NOMO-1 treated with DMSO at 0.1 percent for 48 hours (cell line): ENCODE results near the gene TBC1D14.

Experiments
- DNase-seq: peaks from one replicate; lab custom pipeline; 2025; ENCODE audit not compliant: unreplicated experiment; lab: John Stamatoyannopoulos, UW

TBC1D14 gene

GRCh38 chr4:6991771-6992557 lies 82.3 kb downstream of the TBC1D14 start:
- DNase-seq: no peak

DNA sequence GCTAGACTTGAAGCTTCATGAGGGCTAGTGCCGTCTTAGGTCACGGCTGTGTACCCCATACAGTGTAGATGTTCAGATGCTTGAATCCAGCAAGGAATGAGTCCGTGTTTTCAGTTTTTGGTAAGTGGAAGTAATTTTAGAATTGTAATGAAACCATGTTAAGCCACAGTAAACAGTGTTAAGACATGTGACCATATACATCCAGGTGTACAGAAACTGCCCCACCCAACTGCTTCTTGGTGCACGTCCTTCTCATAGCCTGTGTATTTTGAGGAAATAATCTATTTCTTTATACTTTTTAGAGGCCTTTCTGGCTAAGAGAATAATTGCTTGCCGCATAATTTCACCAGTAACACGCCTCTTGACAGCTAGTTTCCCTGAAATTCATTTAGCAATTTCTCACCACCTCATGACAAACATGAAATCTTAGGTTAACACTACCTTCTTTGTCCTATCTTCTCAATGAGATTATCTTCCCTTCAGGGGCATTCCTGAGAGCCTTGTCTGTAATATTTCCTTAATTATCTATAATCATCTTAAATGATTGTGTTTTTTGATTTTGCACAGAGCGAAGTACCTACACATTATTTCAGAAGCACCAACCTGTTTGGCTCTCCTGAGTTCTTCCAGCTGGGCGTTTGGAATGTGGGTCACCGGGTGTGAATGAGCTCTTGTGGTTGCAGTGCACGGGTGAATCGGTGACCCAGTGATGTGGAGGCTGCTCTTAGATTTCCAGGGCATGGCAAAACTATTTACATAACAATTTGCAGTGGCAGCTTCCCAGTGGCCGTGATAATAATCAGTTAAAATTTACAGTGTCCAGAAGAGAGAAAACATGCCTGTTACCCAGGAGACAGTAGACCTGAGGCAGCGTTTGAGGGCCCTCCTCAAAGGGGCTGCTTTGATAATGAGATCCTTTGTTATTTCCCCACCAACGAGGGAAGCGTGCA lies 83.4 kb downstream of the TBC1D14 start:
- no peak for DNase-seq

DNA sequence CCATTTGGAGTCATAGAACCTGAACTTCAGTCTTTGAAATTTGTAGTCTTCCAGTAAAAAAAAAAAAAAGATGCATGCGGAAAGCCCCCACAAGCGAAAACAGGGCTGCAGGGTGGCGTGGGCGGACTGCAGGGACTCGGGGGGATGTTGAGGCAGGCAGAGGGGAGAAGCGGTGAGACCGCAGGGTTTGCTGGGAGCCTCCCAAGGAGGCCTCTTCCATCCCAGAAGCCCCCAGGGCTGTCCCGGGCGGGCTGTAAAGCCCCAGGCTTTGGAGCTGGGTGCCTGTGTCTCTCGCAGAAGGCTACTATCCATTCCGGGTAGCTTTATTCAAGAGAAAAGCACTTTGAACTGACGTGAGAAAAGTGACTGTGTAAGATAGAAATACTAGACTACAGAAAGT lies 86.9 kb downstream of the TBC1D14 start:
- no peak for DNase-seq

DNA sequence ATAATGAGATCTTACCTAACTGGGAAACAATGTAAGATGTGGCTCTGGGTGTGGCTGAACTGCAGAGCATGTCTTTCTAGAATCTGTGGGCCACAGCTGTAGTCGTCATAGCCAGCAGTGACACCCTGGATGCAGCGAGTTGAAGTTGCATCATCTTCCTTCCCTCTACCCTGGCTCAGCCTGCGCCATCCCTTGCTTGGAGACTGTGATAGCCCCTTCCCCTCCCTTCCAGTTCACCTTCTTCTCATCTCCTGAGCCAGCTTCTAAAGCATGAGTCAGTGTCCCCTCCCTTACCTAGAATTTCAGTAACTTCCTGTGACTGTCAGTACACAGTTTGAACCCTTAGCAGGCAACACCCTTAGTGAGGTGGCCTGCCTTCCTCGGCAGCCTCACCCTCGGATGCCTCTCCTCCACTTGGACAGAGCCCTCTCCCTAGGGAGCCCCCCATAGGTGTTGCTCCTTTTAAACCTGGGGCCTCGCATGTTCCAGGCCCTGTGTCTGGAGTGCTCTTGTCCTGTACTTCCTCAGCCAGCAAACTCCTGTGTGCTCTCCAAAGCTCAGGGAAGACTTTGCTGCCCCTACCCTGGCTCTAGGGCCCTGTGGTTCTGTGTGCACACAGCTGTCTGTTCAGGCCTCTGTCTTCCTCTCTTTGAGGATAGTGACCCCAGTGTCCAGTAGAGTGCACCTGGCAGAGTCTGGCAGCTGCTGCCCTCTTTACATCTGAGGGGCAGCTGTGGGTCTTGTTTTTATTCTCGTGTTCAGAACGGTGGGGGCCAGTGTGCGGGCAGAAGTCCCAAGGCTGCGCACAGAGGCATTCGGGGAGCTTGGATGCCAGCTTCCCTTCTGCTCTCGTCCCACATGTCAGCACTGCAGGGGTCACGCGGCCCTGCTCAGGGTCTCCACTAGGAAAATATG lies 89.8 kb downstream of the TBC1D14 start:
- DNase-seq: no peak

DNA sequence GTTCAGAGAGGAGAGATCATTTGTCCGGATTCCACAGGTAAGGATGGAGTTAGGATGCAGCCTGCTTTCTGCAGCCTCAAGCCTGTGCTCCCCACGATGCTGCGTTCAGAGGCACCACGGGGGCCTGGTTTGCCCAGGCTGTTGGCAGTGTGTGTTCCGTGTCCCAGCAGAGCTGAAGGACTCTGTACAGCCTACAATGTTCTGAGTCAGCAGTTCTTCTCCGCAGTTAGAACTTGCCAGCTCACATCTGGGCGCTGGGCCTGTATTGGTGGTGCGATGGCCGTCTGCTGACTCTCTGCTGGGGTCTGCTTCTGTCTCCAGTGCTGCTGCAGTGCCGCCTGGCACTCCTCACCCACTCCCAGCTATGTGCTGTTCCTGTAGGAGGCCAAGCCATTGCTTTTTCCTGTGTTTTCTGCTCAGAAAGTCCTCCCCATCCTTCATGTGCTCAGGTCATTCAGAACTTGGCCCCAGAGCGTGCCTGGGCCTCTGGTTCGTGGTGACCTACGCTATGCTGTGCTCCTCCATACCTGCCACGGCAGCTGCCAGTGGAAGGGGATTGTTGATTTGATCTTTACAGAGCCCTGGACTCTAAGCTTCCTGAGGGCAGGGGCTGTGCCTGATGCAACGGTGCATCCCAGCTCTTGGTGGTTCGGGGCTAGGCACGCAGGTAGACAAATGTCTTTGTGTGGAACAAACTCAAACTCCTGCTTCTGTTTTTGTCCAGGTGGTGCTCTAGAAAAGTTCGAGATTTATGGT lies 91.0 kb downstream of the TBC1D14 start:
- no peak for DNase-seq

DNA sequence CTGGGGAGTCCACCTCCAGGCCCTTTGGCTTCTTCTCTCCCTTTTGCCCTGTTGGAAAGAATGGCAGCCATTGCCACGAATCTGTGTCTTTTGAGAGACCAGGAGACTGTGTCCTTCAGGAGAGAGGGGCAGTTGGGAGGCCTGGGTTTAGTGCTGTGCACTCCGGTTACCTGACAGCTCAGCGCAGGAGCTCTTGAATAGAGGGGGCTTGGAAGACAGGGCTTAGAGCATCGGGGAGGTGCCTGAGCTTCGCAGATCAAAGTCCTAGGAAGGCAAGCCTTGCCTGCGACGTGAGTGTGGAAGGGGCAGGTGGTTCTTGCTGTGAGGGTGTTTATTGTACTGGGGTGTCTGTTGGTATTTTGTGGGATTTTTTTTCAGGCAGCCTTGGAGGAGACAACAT lies 91.6 kb downstream of the TBC1D14 start:
- no peak for DNase-seq

DNA sequence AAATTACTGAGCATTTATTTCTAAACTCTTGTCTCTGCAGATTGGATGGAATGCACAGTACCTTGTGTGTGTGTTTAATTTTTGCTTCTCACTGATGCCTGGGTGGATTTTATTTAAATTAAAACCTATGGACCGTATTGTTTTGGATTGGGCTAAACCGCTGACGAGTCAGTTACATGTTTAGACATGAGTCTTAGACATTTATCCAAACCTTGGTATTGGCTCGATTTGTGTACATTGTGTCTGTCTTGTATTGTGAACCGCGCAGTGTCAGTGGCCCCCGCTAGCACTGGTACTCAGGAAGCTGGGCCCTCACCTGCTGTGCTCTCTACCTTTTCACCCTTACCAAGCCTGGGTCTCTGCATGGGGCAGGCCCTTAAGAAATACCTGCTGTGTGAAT lies 92.7 kb downstream of the TBC1D14 start:
- no peak for DNase-seq

GRCh38 chr4:7003176-7003878 lies 93.7 kb downstream of the TBC1D14 start:
- DNase-seq: no peak

DNA sequence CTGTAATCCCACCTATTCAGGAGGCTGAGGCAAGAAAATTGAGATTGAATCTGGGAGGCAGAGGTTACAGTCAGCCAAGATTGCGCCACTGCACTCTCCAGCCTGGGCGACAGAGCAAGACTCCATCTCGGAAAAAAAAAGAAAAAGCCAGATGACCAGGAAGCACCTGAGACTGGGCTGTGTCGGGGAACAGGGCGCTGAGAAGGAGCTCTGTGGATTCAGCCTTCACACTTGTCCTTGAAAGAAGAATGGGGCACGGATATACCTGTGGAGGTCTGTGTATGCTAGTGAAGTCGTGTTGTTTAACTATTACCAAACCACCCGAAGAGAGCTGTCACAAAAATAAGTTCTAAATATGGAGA lies 94.2 kb downstream of the TBC1D14 start:
- DNase-seq: no peak

GRCh38 chr4:7004331-7004730 lies 94.7 kb downstream of the TBC1D14 start:
- no peak for DNase-seq

GRCh38 chr4:7005571-7005970 lies 95.9 kb downstream of the TBC1D14 start:
- no peak for DNase-seq

- no peak for DNase-seq
Observed at GRCh38 chr4:7006411-7006810, 96.8 kb downstream of the TBC1D14 start.

- DNase-seq: no peak
Observed at GRCh38 chr4:7007142-7007907, 97.7 kb downstream of the TBC1D14 start.

- no peak for DNase-seq
Observed at GRCh38 chr4:7007944-7008343, 98.3 kb downstream of the TBC1D14 start.

GRCh38 chr4:7009564-7009963 lies 99.9 kb downstream of the TBC1D14 start:
- DNase-seq: no peak

DNA sequence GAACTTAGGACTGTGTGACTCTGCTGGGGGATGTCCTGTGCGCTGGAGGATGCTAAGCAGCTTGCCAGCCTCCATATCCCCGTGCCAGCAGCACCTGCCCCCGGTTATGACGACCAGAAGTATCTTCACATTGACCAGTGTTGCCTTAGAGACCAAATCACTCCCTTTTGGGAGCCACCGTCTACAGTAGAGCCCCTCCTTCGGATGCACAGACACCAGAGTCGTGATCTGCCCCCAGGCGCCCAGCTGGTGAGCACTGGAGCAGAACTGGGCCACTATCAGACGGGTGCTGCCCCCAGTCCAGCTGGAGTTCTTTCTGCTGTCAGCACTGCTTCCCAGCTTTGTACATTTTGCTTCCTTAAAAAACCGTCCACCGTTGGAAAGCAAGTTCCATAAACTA lies 103.5 kb downstream of the TBC1D14 start:
- no peak for DNase-seq

GRCh38 chr4:7014815-7015214 lies 105.2 kb downstream of the TBC1D14 start:
- no peak for DNase-seq

DNA sequence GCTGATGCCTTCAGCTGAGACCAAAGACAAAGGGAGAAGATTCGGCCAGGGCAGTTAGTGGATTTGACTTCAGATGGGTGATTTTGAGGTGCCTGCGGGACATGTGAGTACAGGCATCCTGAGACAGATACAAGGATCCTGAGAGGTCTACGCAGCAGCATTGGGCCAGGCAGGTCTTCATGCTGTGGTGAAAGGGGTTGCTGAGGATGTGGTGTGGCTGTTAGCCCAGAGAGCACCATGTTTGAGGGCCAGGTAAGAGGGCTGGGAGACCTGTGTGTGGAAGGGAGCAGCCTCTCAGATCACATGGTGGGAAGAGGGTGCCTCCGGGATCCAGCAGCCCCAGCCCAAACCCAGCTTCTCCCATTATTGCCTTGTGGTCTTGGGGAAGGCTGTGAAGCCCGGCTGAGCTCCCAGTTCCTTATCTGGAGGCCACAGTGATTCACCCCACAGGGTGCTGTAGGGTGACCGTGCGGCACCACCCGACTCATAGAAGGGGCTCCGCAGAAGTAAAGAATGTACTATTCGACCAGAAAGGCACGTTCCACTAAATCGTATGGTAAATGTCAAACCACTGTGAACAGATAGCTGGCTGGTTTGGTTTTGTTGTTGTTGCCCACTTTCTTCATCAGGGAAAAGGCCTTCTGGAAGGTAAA lies 105.9 kb downstream of the TBC1D14 start:
- DNase-seq: no peak

GRCh38 chr4:7016086-7016485 lies 106.5 kb downstream of the TBC1D14 start:
- DNase-seq: no peak
